Measurements from ENCODE around the gene VPS33B. TPM values are rescaled to one million over a fixed set of nuclear protein-coding genes. Genes with fewer than 3 reads are reported as not detected.
A peak's percentile ranks its signal among the peaks of the same experiment; 100 is the strongest.

VPS33B gene
- total and polyA plus RNA-seq, 2 of the 13 experiments (the other 11 are each of a cell fraction or from before 2014, with no cell fraction given) = 15.8 to 16.5 TPM

DNA sequence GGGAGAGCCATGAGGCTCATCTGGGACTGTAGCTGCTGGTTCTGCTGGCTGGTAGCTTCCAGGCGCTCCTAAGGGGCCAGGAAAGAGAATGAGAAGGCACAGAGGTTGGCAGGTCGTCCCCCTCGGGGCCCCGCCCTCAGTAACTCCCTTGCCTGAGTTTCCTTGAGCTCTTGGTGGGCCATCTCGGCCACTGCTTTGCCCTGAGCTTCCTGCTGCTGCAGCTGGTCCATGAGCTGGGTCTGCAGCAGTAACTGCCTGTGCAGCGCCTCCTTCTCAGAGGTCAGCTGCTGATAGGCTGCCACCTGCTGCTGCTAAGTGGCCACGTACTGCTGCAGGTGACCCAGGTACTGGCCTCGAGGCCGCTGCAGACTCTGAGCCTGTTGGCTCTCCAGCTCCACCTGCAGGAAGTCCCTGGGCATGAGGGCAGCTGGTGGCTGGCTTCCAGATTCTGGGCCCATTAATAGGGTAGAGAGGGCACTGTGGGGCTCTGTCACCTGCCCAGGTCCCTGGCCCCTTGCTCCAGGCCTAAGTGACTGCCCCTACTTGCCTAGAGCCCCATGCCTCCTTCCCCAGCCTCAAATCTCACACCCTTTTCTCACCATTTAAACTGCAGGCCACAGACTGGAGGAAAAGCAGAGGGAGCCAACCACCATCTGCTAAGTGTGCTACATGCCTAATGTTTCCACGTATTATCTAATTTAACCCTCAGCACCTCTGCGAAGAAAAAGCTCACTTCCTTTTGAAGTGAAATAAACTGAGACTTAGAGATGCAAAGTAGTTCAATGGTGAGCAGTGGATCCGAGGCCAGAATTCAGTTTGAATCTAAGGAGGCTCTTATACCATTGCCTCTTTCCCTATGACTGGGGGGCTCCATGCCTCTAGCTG, 10.8 kb upstream of the VPS33B start (continued):
- TF ChIP-seq FOSL2 (CRISPR knock-in tag; IDR thresholded peaks at IDR 0.05) (0 out of 2 replicates have a peak, but pooled peaks have one; percentile 33), POGZ (CRISPR knock-in tag; IDR thresholded peaks at IDR 0.05) (peak; percentile 56), ZNF230 (CRISPR knock-in tag; IDR thresholded peaks at IDR 0.05) (peak; percentile 45; the same call in 1 of the 2 replicates), TBX2 (CRISPR knock-in tag; IDR thresholded peaks at IDR 0.05; ENCODE audit: borderline replicate concordance) (peak; percentile 65; the same call in 1 of the 2 replicates), ZNF619 (CRISPR knock-in tag; IDR thresholded peaks at IDR 0.05) (peak; percentile 69), ZNF605 (CRISPR knock-in tag; IDR thresholded peaks at IDR 0.05) (0 out of 2 replicates have a peak, but pooled peaks have one; percentile 33), HNF4A (CRISPR knock-in tag; IDR thresholded peaks at IDR 0.05) (0 out of 2 replicates have a peak, but pooled peaks have one; percentile 20), NPAS2 (CRISPR knock-in tag; IDR thresholded peaks at IDR 0.05; ENCODE audit: borderline replicate concordance) (no peak), KDM2A (CRISPR knock-in tag; IDR thresholded peaks at IDR 0.05; ENCODE audit: borderline replicate concordance, low read depth) (peak; percentile 59; the same call in 1 of the 2 replicates), ZIK1 (CRISPR knock-in tag; IDR thresholded peaks at IDR 0.05; ENCODE audit: borderline replicate concordance, low read depth) (0 out of 2 replicates have a peak, but pooled peaks have one; percentile 22), ZNF788 (CRISPR knock-in tag; IDR thresholded peaks at IDR 0.05; ENCODE audit: borderline replicate concordance) (peak; percentile 83; the same call in 1 of the 2 replicates), ZNF451 (CRISPR knock-in tag; IDR thresholded peaks at IDR 0.05) (peak; percentile 65; the same call in 1 of the 2 replicates), ZNF670 (CRISPR knock-in tag; IDR thresholded peaks at IDR 0.05; ENCODE audit: borderline replicate concordance) (no peak)
- TF ChIP-seq, protein P1, sequence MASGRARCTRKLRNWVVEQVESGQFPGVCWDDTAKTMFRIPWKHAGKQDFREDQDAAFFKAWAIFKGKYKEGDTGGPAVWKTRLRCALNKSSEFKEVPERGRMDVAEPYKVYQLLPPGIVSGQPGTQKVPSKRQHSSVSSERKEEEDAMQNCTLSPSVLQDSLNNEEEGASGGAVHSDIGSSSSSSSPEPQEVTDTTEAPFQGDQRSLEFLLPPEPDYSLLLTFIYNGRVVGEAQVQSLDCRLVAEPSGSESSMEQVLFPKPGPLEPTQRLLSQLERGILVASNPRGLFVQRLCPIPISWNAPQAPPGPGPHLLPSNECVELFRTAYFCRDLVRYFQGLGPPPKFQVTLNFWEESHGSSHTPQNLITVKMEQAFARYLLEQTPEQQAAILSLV (CRISPR knock-in tag; IDR thresholded peaks at IDR 0.05; ENCODE audit: borderline replicate concordance) = 0 out of 2 replicates have a peak, but pooled peaks have one; percentile 33
- TF ChIP-seq, protein P2, sequence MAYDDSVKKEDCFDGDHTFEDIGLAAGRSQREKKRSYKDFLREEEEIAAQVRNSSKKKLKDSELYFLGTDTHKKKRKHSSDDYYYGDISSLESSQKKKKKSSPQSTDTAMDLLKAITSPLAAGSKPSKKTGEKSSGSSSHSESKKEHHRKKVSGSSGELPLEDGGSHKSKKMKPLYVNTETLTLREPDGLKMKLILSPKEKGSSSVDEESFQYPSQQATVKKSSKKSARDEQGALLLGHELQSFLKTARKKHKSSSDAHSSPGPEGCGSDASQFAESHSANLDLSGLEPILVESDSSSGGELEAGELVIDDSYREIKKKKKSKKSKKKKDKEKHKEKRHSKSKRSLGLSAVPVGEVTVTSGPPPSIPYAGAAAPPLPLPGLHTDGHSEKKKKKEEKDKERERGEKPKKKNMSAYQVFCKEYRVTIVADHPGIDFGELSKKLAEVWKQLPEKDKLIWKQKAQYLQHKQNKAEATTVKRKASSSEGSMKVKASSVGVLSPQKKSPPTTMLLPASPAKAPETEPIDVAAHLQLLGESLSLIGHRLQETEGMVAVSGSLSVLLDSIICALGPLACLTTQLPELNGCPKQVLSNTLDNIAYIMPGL (CRISPR knock-in tag; IDR thresholded peaks at IDR 0.05; ENCODE audit: borderline replicate concordance in 1 of 2, low read depth in 1 of 2) = peak; percentile 91 to 94
- TF ChIP-seq, protein P3, sequence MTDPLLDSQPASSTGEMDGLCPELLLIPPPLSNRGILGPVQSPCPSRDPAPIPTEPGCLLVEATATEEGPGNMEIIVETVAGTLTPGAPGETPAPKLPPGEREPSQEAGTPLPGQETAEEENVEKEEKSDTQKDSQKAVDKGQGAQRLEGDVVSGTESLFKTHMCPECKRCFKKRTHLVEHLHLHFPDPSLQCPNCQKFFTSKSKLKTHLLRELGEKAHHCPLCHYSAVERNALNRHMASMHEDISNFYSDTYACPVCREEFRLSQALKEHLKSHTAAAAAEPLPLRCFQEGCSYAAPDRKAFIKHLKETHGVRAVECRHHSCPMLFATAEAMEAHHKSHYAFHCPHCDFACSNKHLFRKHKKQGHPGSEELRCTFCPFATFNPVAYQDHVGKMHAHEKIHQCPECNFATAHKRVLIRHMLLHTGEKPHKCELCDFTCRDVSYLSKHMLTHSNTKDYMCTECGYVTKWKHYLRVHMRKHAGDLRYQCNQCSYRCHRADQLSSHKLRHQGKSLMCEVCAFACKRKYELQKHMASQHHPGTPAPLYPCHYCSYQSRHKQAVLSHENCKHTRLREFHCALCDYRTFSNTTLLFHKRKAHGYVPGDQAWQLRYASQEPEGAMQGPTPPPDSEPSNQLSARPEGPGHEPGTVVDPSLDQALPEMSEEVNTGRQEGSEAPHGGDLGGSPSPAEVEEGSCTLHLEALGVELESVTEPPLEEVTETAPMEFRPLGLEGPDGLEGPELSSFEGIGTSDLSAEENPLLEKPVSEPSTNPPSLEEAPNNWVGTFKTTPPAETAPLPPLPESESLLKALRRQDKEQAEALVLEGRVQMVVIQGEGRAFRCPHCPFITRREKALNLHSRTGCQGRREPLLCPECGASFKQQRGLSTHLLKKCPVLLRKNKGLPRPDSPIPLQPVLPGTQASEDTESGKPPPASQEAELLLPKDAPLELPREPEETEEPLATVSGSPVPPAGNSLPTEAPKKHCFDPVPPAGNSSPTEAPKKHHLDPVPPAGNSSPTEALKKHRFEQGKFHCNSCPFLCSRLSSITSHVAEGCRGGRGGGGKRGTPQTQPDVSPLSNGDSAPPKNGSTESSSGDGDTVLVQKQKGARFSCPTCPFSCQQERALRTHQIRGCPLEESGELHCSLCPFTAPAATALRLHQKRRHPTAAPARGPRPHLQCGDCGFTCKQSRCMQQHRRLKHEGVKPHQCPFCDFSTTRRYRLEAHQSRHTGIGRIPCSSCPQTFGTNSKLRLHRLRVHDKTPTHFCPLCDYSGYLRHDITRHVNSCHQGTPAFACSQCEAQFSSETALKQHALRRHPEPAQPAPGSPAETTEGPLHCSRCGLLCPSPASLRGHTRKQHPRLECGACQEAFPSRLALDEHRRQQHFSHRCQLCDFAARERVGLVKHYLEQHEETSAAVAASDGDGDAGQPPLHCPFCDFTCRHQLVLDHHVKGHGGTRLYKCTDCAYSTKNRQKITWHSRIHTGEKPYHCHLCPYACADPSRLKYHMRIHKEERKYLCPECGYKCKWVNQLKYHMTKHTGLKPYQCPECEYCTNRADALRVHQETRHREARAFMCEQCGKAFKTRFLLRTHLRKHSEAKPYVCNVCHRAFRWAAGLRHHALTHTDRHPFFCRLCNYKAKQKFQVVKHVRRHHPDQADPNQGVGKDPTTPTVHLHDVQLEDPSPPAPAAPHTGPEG (CRISPR knock-in tag; IDR thresholded peaks at IDR 0.05) = no peak
- TF ChIP-seq, protein P4, sequence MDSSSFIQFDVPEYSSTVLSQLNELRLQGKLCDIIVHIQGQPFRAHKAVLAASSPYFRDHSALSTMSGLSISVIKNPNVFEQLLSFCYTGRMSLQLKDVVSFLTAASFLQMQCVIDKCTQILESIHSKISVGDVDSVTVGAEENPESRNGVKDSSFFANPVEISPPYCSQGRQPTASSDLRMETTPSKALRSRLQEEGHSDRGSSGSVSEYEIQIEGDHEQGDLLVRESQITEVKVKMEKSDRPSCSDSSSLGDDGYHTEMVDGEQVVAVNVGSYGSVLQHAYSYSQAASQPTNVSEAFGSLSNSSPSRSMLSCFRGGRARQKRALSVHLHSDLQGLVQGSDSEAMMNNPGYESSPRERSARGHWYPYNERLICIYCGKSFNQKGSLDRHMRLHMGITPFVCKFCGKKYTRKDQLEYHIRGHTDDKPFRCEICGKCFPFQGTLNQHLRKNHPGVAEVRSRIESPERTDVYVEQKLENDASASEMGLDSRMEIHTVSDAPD (CRISPR knock-in tag; IDR thresholded peaks at IDR 0.05) = no peak
